ENCODE data around the gene GSTA3. TPM values are rescaled to one million over a fixed set of nuclear protein-coding genes. Genes with fewer than 3 reads are reported as not detected.

Gene GSTA3
- polyA plus RNA-seq, 1 of the 3 experiments (the other 2 are of a cell fraction) = not detected

GRCh38 chr6:52908526-52908925 lies 972 bp downstream of the GSTA3 start (continued):
- no peak for TF ChIP-seq EP300 (IDR thresholded peaks at IDR 0.05; ENCODE audit: borderline replicate concordance in 1 of 2, low read depth in 1 of 2, low read length in 1 of 2)
- TF ChIP-seq REST (IDR thresholded peaks at IDR 0.05; ENCODE audit: low read depth, low read length) = no peak
- TF ChIP-seq GABPA (IDR thresholded peaks at IDR 0.05; ENCODE audit: low read depth) = no peak
- no peak for TF ChIP-seq MAX (IDR thresholded peaks at IDR 0.05; ENCODE audit: low read depth)
- TF ChIP-seq SIN3A (IDR thresholded peaks at IDR 0.05; ENCODE audit: borderline replicate concordance, low read depth, low read length) = no peak
- no peak for TF ChIP-seq JUND (IDR thresholded peaks at IDR 0.05)
- no peak for TF ChIP-seq TEAD4 (IDR thresholded peaks at IDR 0.05; ENCODE audit: borderline replicate concordance, insufficient read depth)
- no peak for TF ChIP-seq EZH2phosphoT487 (IDR thresholded peaks at IDR 0.05; ENCODE audit: borderline replicate concordance, low read depth)

GRCh38 chr6:52904562-52905279 lies 4.8 kb downstream of the GSTA3 start:
- H4K20me1 ChIP-seq (ENCODE audit: insufficient read depth) = no peaks in the 10 kb centered on the region
- TF ChIP-seq RCOR1 (IDR thresholded peaks at IDR 0.05; ENCODE audit: low read length) (no peak), ZBTB33 (IDR thresholded peaks at IDR 0.05; ENCODE audit: borderline replicate concordance, low read depth) (no peak), CTCF (IDR thresholded peaks at IDR 0.05) (peak; percentile 39), IRF3 (IDR thresholded peaks at IDR 0.05; ENCODE audit: low read depth, low read length) (no peak), RAD21 (IDR thresholded peaks at IDR 0.05; ENCODE audit: low read length) (0 out of 2 replicates have a peak, but pooled peaks have one; percentile 11)
- H2AFZ ChIP-seq (ENCODE audit: low read depth) = no peak overlapping the region
- H3K4me1 ChIP-seq (ENCODE audit: control insufficient read depth in 1 of 2, insufficient read depth in 2 of 2, low read depth in 1 of 2, low read length in 1 of 2) = no peaks in the 10 kb centered on the region
- H3K9me3 ChIP-seq = no peaks in the 10 kb centered on the region
- H3K4me2 ChIP-seq = no peak overlapping the region
- no peak for DNase-seq
- POLR2A ChIA-PET = no interaction called here
- no peaks in the 10 kb centered on the region for H3K79me2 ChIP-seq (ENCODE audit: insufficient read depth)
- no peaks in the 10 kb centered on the region for H3F3A ChIP-seq (replicated peaks; ENCODE audit: insufficient read depth)
- H3K27ac ChIP-seq (ENCODE audit: low read depth in 2 of 2, low read length in 1 of 2) = no peak overlapping the region
- H3K36me3 ChIP-seq (replicated peaks in 1 of 2; ENCODE audit: control insufficient read depth in 1 of 2, insufficient read depth in 2 of 2, low read length in 1 of 2) = no peaks in the 10 kb centered on the region
- CTCF ChIA-PET = interaction anchor here (1.0 kb wide), 1 partner anchor 95 kb away, joined by 4 read pairs; no protein-coding TSS in a partner anchor
- H3K27me3 ChIP-seq (ENCODE audit: insufficient read depth) = no peaks in the 10 kb centered on the region
- 55% methylated on average over 6 of the region's 6 CpGs for WGBS (ENCODE audit: low lambda C conversion rate)
- H3K9ac ChIP-seq = no peak overlapping the region
- H3K9me2 ChIP-seq = no peaks in the 10 kb centered on the region
- H3K4me3 ChIP-seq (ENCODE audit: low read depth in 2 of 2, low read length in 1 of 2) = no peak overlapping the region

All from SK-N-SH (cell line).